ENCODE data around the gene AK9.

DNA sequence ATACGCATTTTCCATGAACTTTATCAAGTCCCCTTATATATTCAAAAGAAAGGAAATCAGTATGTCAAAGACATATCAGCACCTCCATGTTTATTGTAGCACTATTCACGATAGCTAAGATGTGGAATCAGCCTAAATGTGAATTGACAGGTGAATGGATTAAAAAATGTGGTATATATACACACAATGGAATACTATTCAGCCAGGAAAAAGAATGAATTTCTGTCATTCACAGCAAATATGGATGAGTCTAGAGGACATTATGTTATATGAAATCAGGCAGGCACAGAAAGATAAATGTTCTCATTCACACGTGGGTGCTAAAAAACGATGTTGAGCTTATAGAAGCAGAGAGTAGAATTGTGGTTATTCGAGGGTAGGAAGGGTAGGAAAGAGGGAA is 5.4 kb upstream of the AK9 start:
- no peak for TF ChIP-seq POLR2A (IDR thresholded peaks at IDR 0.05)
- TF ChIP-seq, protein P1, sequence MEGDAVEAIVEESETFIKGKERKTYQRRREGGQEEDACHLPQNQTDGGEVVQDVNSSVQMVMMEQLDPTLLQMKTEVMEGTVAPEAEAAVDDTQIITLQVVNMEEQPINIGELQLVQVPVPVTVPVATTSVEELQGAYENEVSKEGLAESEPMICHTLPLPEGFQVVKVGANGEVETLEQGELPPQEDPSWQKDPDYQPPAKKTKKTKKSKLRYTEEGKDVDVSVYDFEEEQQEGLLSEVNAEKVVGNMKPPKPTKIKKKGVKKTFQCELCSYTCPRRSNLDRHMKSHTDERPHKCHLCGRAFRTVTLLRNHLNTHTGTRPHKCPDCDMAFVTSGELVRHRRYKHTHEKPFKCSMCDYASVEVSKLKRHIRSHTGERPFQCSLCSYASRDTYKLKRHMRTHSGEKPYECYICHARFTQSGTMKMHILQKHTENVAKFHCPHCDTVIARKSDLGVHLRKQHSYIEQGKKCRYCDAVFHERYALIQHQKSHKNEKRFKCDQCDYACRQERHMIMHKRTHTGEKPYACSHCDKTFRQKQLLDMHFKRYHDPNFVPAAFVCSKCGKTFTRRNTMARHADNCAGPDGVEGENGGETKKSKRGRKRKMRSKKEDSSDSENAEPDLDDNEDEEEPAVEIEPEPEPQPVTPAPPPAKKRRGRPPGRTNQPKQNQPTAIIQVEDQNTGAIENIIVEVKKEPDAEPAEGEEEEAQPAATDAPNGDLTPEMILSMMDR (IDR thresholded peaks at IDR 0.05) = no peak
